ENCODE results near the gene PLEK.

The PLEK gene

GRCh38 chr2:68434981-68435380 is 69.9 kb downstream of the PLEK start:
- H3K9ac ChIP-seq (ENCODE audit: low read length) = no peak overlapping the region
- H2BK5ac ChIP-seq (ENCODE audit: low read length) = no peak overlapping the region
- H3K4ac ChIP-seq (ENCODE audit: low read depth, low read length) = no peak overlapping the region
- no peak overlapping the region for H4K8ac ChIP-seq (ENCODE audit: low read depth, low read length)
- H2BK120ac ChIP-seq (ENCODE audit: low read depth, low read length) = no peak overlapping the region
- H3K27ac ChIP-seq (ENCODE audit: low read depth, low read length) = no peak overlapping the region
- H3K23ac ChIP-seq (ENCODE audit: low read length) = no peak overlapping the region
- H3K79me1 ChIP-seq (ENCODE audit: low read length) = no peaks in the 10 kb centered on the region
- H3K27me3 ChIP-seq (ENCODE audit: insufficient read depth, low read length, poor library complexity) = no peaks in the 10 kb centered on the region
- DNase-seq = no peak
- H4K5ac ChIP-seq (ENCODE audit: low read length) = no peak overlapping the region
- H3K18ac ChIP-seq (ENCODE audit: low read length) = no peak overlapping the region
- H3K4me2 ChIP-seq (ENCODE audit: low read length) = no peak overlapping the region
- H3K79me2 ChIP-seq (ENCODE audit: control insufficient read depth, insufficient read depth, low read length) = no peaks in the 10 kb centered on the region
- H3K56ac ChIP-seq (ENCODE audit: low read length) = no peak overlapping the region
- no peak overlapping the region for H3K4me3 ChIP-seq (ENCODE audit: low read length)
- H2BK15ac ChIP-seq (replicated peaks; ENCODE audit: low read depth) = no peak overlapping the region
- H3K36me3 ChIP-seq (ENCODE audit: control insufficient read depth, insufficient read depth, low read length) = no peaks in the 10 kb centered on the region
- H3K4me1 ChIP-seq (ENCODE audit: control insufficient read depth, low read depth, low read length) = no peaks in the 10 kb centered on the region
- H2AK5ac ChIP-seq (ENCODE audit: low read length) = no peak overlapping the region

GRCh38 chr2:68435615-68436014 is 70.5 kb downstream of the PLEK start:
- H3K27me3 ChIP-seq (ENCODE audit: insufficient read depth, low read length, poor library complexity) = no peaks in the 10 kb centered on the region
- no peaks in the 10 kb centered on the region for H3K36me3 ChIP-seq (ENCODE audit: control insufficient read depth, insufficient read depth, low read length)
- H3K4me1 ChIP-seq (ENCODE audit: control insufficient read depth, low read depth, low read length) = no peaks in the 10 kb centered on the region
- no peak overlapping the region for H4K8ac ChIP-seq (ENCODE audit: low read depth, low read length)
- no peak overlapping the region for H2AK5ac ChIP-seq (ENCODE audit: low read length)
- no peak overlapping the region for H3K23ac ChIP-seq (ENCODE audit: low read length)
- no peak overlapping the region for H4K5ac ChIP-seq (ENCODE audit: low read length)
- no peak overlapping the region for H2BK15ac ChIP-seq (replicated peaks; ENCODE audit: low read depth)
- H3K4me2 ChIP-seq (ENCODE audit: low read length) = no peak overlapping the region
- H3K9ac ChIP-seq (ENCODE audit: low read length) = no peak overlapping the region
- H3K4ac ChIP-seq (ENCODE audit: low read depth, low read length) = no peak overlapping the region
- no peak for DNase-seq
- H2BK5ac ChIP-seq (ENCODE audit: low read length) = no peak overlapping the region
- H3K4me3 ChIP-seq (ENCODE audit: low read length) = no peak overlapping the region
- H3K27ac ChIP-seq (ENCODE audit: low read depth, low read length) = no peak overlapping the region
- H3K56ac ChIP-seq (ENCODE audit: low read length) = no peak overlapping the region
- H3K79me1 ChIP-seq (ENCODE audit: low read length) = no peaks in the 10 kb centered on the region
- no peaks in the 10 kb centered on the region for H3K79me2 ChIP-seq (ENCODE audit: control insufficient read depth, insufficient read depth, low read length)
- no peak overlapping the region for H2BK120ac ChIP-seq (ENCODE audit: low read depth, low read length)
- H3K18ac ChIP-seq (ENCODE audit: low read length) = no peak overlapping the region

- Histone ChIP-seq H3K9ac (ENCODE audit: low read length) (no peak overlapping the region), H3K79me2 (ENCODE audit: control insufficient read depth, insufficient read depth, low read length) (no peaks in the 10 kb centered on the region), H3K18ac (ENCODE audit: low read length) (no peak overlapping the region), H2BK120ac (ENCODE audit: low read depth, low read length) (no peak overlapping the region), H3K4me3 (ENCODE audit: low read length) (no peak overlapping the region), H3K23ac (ENCODE audit: low read length) (no peak overlapping the region), H3K27me3 (ENCODE audit: insufficient read depth, low read length, poor library complexity) (no peaks in the 10 kb centered on the region), H2AK5ac (ENCODE audit: low read length) (no peak overlapping the region), H3K4me1 (ENCODE audit: control insufficient read depth, low read depth, low read length) (no peaks in the 10 kb centered on the region), H3K27ac (ENCODE audit: low read depth, low read length) (no peak overlapping the region), H3K56ac (ENCODE audit: low read length) (no peak overlapping the region), H3K4ac (ENCODE audit: low read depth, low read length) (no peak overlapping the region), H3K36me3 (ENCODE audit: control insufficient read depth, insufficient read depth, low read length) (no peaks in the 10 kb centered on the region), H4K8ac (ENCODE audit: low read depth, low read length) (no peak overlapping the region), H3K79me1 (ENCODE audit: low read length) (no peaks in the 10 kb centered on the region), H4K5ac (ENCODE audit: low read length) (no peak overlapping the region), H2BK15ac (replicated peaks; ENCODE audit: low read depth) (no peak overlapping the region), H2BK5ac (ENCODE audit: low read length) (no peak overlapping the region), H3K4me2 (ENCODE audit: low read length) (no peak overlapping the region)
- WGBS (ENCODE audit: extremely low coverage, insufficient coverage, low lambda C conversion rate) = no CpG with 5 or more reads among the region's 4 CpGs
- DNase-seq = peak; percentile 28
These were observed 71.2 kb downstream of the PLEK start for GRCh38 chr2:68436270-68436669.

- Histone ChIP-seq H2BK5ac (ENCODE audit: low read length) (no peak overlapping the region), H4K5ac (ENCODE audit: low read length) (no peak overlapping the region), H3K27ac (ENCODE audit: low read depth, low read length) (no peak overlapping the region), H3K4ac (ENCODE audit: low read depth, low read length) (no peak overlapping the region), H3K4me2 (ENCODE audit: low read length) (no peak overlapping the region), H2BK15ac (replicated peaks; ENCODE audit: low read depth) (no peak overlapping the region), H3K56ac (ENCODE audit: low read length) (no peak overlapping the region), H3K36me3 (ENCODE audit: control insufficient read depth, insufficient read depth, low read length) (no peaks in the 10 kb centered on the region), H2AK5ac (ENCODE audit: low read length) (no peak overlapping the region), H4K8ac (ENCODE audit: low read depth, low read length) (no peak overlapping the region), H3K9ac (ENCODE audit: low read length) (no peak overlapping the region), H3K18ac (ENCODE audit: low read length) (no peak overlapping the region), H3K79me2 (ENCODE audit: control insufficient read depth, insufficient read depth, low read length) (no peaks in the 10 kb centered on the region), H3K79me1 (ENCODE audit: low read length) (no peaks in the 10 kb centered on the region), H3K23ac (ENCODE audit: low read length) (no peak overlapping the region), H3K4me1 (ENCODE audit: control insufficient read depth, low read depth, low read length) (no peaks in the 10 kb centered on the region), H3K27me3 (ENCODE audit: insufficient read depth, low read length, poor library complexity) (no peaks in the 10 kb centered on the region), H2BK120ac (ENCODE audit: low read depth, low read length) (no peak overlapping the region), H3K4me3 (ENCODE audit: low read length) (no peak overlapping the region)
- no peak for DNase-seq
- WGBS (ENCODE audit: extremely low coverage, insufficient coverage, low lambda C conversion rate) = no CpG with 5 or more reads among the region's 7 CpGs
These were observed 73.6 kb downstream of the PLEK start for GRCh38 chr2:68438455-68439303.

GRCh38 chr2:68441179-68441993 is 76.3 kb downstream of the PLEK start:
- whole genome bisulfite sequencing (ENCODE audit: extremely low coverage, insufficient coverage, low lambda C conversion rate) = no CpG with 5 or more reads among the region's 6 CpGs
- H3K36me3 ChIP-seq (ENCODE audit: control insufficient read depth, insufficient read depth, low read length) = no peaks in the 10 kb centered on the region
- DNase-seq = peak; percentile 93

More at GRCh38 chr2:68441179-68441993, 76.3 kb downstream of the PLEK start:
- no peak overlapping the region for H3K23ac ChIP-seq (ENCODE audit: low read length)
- H3K56ac ChIP-seq (ENCODE audit: low read length) = no peak overlapping the region
- no peak overlapping the region for H2AK5ac ChIP-seq (ENCODE audit: low read length)
- no peak overlapping the region for H3K4ac ChIP-seq (ENCODE audit: low read depth, low read length)
- H2BK120ac ChIP-seq (ENCODE audit: low read depth, low read length) = no peak overlapping the region
- no peak overlapping the region for H2BK5ac ChIP-seq (ENCODE audit: low read length)
- no peak overlapping the region for H3K18ac ChIP-seq (ENCODE audit: low read length)
- H3K4me2 ChIP-seq (ENCODE audit: low read length) = no peak overlapping the region
- H3K79me2 ChIP-seq (ENCODE audit: control insufficient read depth, insufficient read depth, low read length) = no peaks in the 10 kb centered on the region
- no peaks in the 10 kb centered on the region for H3K79me1 ChIP-seq (ENCODE audit: low read length)
- H3K9ac ChIP-seq (ENCODE audit: low read length) = no peak overlapping the region
- H3K4me3 ChIP-seq (ENCODE audit: low read length) = no peak overlapping the region
- no peak overlapping the region for H4K8ac ChIP-seq (ENCODE audit: low read depth, low read length)
- no peak overlapping the region for H3K27ac ChIP-seq (ENCODE audit: low read depth, low read length)
- no peak overlapping the region for H2BK15ac ChIP-seq (replicated peaks; ENCODE audit: low read depth)
- H3K4me1 ChIP-seq (ENCODE audit: control insufficient read depth, low read depth, low read length) = no peaks in the 10 kb centered on the region
- no peaks in the 10 kb centered on the region for H3K27me3 ChIP-seq (ENCODE audit: insufficient read depth, low read length, poor library complexity)
- no peak overlapping the region for H4K5ac ChIP-seq (ENCODE audit: low read length)
